ENCODE data around the gene OR4M1.
"Not testable (repeated sequence)": the region's sequence is repeated elsewhere in the genome, so short reads cannot be mapped to it uniquely, and the experiment has no call there.

The OR4M1 gene, protein sequence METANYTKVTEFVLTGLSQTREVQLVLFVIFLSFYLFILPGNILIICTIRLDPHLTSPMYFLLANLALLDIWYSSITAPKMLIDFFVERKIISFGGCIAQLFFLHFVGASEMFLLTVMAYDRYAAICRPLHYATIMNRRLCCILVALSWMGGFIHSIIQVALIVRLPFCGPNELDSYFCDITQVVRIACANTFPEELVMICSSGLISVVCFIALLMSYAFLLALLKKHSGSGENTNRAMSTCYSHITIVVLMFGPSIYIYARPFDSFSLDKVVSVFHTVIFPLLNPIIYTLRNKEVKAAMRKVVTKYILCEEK

DNA sequence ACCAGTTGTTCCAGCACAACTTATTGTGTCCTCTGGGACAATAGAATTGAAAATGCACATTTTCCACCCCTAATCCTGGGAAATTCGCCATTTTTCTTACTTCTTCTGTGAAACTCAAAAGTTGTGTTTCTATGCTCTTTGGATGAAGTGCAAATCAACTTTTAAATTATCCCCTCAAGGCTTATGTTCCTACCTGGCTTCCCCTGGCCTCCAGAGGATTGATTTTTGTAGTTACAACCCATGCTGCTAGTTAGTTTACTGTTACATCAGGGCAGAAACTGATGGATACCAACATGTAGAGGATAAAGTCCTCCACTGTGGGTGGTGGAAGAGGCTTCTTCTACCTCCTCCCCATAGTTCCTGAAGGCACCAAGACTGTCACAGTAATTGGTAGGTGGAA lies at the start of gene OR4M1:
Gene OR4M1, plus strand, starts transcription at position 301 of the 400 bp plus-strand sequence. CDS start 6,819 bp downstream, outside the sequence.
- DNase-seq = not testable (repeated sequence)

DNA sequence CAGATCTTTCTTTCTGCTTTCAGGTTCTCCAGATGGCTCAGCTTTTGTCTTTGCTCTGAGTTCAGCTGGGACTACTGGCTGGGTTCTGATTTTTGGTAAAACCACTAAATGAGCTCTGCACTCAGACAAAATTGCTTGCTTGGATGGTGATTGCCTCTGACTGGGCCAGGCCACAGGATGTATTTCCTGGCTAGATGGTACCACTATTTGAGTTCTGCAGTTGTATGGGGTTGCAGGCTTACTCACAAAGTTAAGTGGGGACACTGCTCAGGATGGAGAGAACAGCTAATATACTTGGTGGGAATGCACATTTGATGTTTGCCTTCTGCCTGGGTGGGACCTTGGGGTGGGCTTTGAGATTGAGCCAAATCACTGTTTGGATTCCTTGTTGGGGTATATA lies 43.9 kb upstream of the OR4M1 start:
- DNase-seq = no peak

DNA sequence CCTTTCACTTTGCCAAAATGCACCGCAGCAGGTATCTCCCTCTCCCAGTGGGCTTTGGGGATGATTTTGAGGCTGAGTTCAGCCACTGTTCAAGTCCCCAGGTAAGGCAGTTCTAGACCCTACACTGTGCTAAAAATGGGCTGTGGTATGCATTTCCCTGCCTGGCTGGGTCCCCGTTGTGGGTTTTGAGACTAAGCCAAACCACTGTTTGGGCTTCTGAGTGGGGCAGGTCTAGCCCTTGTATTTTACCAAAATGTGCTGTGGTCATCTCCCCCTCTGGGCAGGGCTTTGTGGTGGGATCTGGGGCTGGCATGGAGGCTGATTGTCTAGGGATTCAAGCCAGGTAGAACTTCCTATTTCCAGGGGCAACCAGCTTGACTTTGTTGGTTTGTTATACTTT lies 43.5 kb upstream of the OR4M1 start:
- no peak for DNase-seq

DNA sequence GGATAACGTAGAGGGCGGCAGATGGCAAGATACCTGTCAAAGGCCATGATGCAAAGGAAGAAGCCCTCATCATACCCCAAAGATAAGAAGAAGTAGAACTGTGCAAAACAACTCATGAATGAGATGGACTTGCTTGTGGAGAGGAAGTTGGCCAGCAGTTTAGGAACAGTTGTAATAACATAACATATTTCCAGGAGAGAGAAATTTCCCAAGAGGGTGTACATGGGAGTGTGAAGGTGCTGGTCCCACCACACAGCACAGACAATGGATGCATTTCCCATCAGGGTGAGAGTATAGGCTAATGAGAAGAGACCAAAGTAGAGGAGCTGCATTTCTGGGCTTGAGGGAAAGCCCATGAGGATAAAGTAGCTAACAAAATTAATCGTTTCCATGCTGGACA lies 39.4 kb upstream of the OR4M1 start:
- not testable (repeated sequence) for DNase-seq

DNA sequence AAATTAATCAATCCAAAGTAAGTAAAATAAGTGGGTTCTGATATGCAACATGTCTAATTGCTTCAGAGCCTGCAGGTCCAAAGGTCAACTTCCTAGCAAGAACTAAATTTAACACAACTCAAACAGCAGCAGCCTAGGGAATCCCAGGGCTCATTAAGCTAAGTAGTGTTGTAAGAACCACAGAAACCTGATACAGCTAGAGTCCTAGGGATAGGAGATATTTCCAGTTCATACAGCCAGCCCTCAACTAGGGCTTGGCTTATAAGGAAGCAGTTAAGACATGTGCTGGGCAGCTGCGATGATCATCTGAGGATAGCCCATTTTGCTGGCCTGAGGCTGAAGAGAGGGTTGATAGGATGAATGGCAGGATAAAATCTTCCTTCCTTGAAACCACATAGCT lies 30.0 kb upstream of the OR4M1 start, which contains the start of gene OR4Q3:
Gene OR4Q3, plus strand, starts transcription at position 316 of the 400 bp plus-strand sequence.
- DNase-seq = no peak

DNA sequence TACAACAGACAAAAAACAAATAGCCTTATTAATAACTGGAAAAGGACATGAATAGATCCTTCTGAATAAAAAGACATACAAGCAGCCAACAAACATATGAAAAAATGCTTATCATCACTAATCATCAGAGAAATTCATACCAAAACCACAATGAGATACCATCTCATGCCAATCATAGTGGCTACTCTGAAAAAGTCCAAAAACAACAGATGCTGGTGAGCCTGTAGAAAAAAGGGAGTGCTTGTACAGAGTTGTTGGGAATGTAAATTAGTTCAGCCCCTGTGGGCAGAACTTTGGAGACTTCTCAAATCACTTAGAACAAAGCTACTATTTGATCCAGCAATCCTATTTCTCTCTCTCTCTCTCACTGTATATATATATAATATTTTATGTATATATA lies 21.0 kb upstream of the OR4M1 start:
- DNase-seq = not testable (repeated sequence)

DNA sequence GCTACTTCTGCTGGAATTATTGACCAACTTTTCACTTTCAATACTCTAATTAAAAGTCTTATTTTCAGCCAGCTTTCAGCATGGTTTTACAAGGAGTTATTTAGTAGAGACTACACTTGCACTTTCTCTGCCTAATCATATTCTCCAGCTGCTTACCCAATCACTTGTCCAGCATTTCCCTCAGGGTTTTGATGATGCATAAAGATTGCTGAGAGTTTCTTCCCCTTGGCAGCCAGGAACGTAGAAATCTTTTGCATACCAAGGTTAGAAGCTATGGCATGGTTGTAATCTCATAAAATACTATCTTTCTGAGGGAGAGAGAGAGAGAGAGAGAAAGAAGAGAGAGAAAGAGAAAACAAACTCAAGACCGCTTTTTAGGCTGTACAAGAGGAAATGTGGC lies 19.1 kb upstream of the OR4M1 start:
- no peak for DNase-seq

DNA sequence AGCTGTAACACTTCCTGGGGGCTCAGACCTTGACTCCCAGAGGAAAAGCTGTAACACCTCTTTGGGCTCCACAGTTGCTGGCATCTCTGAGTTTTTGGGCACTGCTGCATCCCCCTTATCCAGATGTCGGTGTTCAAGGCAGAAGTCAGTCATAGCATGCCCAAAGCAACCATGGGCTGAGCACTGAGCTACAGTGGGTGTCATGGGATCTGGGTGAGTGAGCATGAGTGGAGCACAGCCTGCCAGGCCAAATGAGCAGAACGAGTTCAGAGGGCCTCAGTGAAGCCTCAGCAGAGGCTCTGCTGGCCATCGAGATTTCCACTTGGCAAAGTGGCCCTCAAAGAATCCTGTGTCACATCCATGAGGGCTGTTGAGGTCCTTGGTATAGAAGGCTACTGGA lies 1.8 kb upstream of the OR4M1 start:
- not testable (repeated sequence) for DNase-seq

DNA sequence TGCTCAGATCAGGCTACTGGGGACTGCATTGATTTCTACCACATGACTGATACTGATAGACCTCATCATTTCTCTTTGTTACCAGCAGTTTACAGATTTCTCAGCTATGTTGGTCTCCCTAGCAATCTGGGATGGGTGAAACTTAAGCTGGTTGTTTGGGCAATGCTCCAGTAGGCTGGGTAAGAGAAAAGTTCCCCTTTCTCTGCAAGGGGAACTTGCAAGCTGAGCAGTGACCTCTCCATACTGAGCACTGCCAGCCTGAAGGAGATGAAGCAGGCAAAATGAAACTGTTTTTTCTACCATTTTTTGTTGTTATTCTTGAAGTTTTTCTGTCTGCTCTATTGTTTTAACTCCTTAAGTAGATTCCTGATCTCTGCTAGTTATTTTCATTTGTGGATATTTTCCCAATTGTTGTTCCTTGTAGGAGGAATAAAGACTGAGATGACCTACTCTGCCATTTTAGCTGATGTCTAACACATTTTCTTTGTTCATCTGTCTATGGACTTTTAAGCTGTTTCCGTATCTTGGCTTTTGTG lies 1.3 kb upstream of the OR4M1 start:
- no peak for DNase-seq

DNA sequence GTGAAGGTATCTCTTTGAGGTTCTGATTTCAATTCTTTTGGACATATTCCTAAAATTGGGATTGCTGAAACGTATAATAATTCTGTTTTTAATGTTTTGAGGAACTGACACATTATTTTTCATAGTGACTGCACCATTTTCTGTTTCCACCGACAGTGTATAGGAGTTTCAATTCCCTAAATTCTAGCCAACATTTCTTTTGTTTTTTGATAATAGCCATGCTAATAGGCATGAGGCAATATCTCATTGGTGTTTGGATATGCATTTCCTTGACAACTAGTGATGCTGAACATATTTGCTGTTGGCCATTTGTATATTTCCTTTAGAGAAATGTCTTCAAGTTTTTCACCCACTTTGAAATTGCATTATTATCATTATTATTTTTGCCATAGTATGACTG lies 850 bp upstream of the OR4M1 start:
- DNase-seq = not testable (repeated sequence)

DNA sequence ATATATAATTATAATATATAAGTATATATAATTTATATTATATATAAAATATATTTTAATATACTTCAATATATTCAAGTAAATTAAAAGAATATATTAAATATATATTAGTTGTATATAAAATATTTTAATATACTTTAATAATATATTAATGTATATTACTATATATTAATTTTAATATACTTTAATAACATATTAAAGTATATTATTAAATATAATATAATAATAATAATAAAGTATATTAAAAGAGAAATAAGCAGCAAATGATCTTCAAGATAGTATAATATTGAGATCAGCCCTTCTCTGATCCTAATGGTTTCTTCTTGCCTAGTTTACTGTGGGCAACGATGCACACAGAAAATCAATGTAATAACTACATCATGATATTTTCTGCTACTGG lies 2.3 kb downstream of the OR4M1 start:
- no peak for DNase-seq

DNA sequence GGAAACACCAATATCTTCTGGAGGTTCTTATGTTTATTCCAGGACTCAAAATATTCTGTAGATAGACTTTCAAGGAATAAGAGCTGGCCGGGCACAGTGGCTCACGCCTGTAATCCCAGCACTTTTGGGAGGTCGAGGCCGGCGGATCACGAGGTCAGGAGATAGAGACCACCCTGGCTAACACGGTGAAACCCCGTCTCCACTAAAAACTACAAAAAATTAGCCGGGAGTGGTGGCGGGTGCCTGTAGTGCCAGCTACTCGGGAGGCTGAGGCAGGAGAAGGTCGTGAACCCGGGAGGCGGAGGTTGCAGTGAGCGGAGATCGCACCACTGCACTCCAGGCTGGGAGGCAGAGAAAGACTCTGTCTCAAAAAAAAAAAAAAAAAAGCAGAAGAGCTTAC lies 12.5 kb downstream of the OR4M1 start:
- DNase-seq = not testable (repeated sequence)

DNA sequence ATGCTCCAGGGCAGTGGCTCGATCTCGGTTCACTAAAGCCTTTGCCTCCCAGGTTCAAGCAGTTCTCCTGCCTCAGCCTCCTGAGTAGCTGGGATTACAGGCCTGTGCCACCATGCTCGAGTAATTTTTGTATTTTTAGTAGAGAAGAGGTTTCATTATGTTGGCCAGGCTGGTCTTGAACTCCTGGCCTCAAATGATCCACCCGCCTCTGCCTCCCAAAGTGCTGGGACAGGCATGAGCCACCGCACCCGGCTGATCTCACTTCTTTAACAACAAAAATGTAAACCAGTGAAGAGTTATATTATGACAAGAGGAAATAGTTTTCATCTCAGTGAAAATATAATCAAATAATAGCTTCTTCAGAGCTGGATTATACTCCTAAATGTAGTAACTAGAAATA lies 14.0 kb downstream of the OR4M1 start:
- DNase-seq = not testable (repeated sequence)

DNA sequence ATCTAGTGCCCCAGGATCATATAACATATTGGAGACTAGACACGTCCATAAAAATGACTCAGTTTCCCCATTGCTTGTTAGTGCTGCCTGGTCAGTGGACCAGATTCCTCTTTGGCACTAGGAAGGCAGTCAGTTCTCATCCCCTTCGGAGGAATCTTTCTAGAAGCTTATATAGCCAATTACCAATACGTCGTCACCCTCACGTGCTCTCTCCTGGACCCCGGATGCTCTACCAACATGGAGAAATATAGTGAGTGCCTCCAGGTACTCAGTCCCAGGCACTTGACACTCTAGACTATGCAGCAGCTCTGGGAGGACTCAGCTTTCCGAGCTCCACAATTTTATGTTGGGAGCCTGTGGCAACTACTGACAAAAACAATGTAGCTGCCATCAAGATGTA lies 14.8 kb downstream of the OR4M1 start:
- not testable (repeated sequence) for DNase-seq

DNA sequence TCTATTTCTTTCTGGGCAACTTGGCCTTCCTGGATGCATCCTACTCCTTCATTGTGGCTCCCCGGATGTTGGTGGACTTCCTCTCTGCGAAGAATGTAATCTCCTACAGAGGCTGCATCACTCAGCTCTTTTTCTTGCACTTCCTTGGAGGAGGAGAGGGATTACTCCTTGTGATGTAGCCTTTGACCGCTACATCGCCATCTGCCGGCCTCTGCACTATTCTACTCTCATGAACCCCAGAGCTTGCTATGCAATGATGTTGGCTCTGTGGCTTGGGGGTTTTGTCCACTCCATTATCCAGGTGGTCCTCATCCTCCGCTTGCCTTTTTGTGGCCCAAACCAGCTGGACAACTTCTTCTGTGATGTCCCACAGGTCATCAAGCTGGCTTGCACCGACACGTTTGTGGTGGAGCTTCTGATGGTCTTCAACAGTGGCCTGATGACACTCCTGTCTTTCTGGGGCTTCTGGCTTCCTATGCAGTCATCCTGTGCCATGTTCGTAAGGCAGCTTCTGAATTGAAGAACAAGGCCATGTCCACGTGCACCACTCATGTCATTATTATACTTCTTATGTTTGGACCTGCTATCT lies 23.3 kb downstream of the OR4M1 start:
- not testable (repeated sequence) for DNase-seq

DNA sequence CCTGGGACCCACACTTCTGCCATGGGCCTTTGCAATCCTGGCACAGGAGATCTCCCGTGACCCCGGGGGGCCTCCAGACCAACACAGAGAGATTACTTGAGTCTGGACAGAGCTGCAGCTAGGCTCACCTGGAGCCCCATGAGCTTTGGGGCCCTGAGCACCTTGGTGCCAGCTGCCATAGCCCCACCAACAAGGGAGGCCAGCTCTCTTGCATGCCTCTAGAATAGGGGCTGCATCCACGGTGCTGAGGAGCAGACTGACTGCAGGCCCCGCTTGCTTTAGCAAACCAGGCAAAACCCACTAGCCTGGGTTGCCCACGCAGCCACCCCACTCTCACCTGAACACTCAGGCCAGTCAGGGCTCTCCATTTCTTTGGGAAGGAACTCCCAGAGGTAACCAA lies 26.6 kb downstream of the OR4M1 start:
- DNase-seq = no peak

DNA sequence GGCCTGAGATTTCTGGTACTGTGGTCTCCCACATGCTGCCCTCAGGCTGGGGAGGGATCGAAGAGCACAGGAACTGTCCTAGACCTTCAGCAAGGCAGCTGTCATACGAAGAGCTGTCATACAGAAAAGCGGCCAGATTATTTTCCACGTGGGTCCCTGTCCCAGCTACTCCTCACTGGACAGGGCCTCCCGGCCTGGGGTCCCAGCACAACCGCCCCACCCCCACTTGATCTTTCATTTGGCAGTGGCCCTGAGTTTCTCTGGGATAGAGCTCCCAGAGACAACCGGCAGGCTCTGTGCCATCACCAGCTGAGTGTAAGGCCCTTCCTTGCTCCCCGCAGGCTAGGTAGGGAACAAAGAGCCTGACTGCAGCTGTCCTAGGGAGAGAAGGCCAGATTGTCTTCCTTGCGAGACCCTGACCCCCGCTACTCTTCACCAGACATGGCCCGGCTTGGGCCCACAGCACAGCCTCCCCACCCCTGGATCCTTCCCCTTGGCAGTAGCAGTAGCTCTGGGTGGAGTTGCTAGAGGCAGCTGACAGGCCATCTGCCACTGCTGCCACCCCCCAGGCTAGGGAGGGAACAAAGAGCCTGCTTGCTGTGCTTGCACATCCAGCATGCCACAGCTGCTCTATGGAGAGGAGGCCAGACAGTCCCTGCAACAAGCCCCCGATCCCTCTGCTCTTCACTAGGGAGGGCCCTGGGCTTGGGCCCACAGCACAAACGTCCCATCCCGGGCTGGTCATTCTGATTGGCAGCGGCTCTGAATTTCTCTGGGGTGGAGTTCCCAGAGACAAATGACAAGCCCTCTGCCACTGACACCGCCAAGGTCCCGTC lies 27.2 kb downstream of the OR4M1 start:
- DNase-seq = no peak

DNA sequence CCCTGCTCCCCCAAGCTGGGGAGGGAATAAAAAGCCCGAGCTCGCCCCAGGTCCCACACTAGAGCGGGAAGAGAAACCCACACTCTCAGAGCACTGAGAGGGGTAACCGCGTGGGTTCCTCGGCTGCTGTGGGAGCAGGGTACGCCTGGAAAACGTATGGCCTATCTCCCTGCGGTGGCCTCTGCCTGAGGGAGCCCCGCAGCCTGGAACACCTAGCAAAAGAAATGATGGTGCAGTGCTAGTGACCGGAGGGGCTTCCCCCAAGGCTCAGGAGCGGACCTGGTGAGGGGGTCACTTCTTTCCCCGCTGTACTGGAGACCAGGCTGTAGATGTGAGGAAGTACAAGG lies 27.8 kb downstream of the OR4M1 start:
- no peak for DNase-seq

DNA sequence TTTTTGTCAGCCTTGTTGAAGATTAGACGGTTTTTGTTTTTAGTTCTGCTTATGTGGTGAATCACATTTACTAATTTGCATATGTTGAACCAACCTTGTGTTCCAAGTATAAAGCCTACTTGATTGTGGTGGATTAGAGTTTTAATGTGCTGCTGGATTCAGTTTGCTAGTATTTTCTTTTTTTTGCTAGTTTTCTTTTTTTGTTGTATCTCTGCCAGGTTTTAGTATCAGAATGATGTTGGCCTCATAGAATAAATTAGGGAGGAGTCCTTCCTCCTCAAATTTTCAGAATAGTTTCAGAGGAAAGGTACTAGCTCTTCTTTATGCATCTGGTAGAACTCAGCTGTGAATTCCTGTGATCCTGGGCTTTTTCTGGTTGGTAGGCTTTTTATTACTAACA lies 30.2 kb downstream of the OR4M1 start, which contains the start of gene OR4N2:
Gene OR4N2, plus strand, starts transcription at position 301 of the 400 bp plus-strand sequence. CDS start 23,679 bp downstream, outside the sequence.
- not testable (repeated sequence) for DNase-seq

DNA sequence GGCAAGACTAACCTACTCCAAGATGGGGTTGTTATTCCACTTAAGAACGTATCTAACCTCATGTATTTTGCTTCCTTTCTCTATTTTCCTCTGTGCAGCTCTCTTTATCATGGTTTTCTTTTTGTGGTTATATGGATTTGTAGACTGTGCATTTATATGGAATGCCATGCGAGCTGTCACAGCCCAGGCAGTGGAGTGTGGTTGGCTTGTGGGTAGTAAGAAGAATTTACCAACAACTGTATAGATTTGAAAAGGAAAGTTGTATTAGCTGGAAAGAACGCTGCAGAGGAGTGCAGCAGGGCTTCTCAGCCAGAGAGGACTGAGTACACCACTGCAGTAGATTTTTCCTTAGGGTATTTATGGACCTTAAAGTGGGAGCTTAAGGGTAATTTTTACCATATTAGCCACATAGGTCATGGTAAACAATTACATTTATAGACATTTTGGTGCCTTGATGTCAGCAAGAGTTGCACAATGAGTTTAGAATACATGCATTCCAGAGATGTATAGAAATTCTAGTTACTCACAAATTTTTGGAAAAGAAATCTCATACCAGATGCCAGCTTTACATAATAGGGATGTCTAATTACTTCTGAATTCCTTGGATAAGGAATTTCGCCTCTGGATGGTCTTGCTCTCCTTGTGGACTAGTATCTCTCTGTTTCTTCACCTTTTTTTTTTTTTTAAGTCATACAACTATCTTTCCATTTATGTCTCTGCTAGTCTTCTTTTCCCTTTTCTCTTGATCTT lies 40.0 kb downstream of the OR4M1 start:
- not testable (repeated sequence) for DNase-seq

DNA sequence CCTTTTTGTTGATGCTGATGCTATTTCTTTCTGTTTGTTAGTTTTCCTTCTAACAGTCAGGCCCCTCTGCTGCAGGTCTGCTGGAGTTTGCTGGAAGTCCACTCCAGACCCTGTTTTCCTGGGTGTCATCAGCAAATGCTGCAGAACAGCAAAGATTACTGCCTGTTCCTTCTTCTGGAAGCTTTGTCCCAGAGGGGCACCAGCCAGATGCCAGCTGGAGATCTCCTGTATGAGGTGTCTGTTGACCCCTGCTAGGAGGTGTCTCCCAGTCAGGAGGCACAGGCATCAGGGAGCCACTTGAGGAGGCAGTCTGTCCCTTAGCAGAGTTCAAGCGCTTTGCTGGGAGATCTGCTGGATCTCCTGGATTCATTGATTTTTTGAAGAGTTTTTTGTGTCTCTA lies 46.6 kb downstream of the OR4M1 start:
- not testable (repeated sequence) for DNase-seq

DNA sequence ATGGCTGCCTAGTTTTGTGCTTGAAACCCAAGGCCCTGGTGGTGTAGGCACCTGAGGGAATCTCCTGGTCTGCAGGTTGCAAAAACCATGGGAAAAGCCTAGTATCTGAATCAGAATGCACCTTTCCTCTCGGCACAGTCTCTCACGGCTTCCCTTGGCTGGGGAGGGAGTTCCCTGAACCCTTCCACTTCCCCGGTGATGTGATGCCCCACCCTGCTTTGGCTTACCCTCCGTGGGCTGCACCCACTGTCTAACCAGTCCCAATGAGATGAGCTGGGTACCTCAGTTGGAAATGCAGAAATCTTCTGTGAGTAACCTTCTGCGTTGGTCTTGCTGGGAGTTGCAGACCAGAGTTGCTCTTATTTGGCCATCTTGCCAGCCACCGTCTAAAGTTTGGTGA lies 47.7 kb downstream of the OR4M1 start:
- not testable (repeated sequence) for DNase-seq

DNA sequence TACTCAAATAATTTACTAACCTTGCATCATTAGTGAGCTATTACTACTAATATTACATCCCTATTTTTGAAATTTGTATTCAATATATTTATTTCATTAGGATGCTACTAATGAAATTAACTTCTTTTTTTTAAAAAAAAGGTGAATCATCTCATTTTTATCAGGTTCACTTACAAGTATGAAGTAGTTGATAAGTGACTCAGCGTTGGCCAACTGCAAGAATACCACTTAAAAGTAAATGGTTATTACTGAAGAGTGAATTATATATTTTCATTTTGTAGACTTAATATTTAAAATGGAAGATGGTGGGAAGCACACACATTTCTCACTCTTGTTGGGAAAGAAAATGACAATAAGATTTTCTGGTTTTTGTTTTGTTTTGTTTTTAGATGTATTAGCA lies 49.9 kb downstream of the OR4M1 start:
- no peak for DNase-seq
